Measurements from ENCODE around the gene ITGB2.

Gene ITGB2

DNA sequence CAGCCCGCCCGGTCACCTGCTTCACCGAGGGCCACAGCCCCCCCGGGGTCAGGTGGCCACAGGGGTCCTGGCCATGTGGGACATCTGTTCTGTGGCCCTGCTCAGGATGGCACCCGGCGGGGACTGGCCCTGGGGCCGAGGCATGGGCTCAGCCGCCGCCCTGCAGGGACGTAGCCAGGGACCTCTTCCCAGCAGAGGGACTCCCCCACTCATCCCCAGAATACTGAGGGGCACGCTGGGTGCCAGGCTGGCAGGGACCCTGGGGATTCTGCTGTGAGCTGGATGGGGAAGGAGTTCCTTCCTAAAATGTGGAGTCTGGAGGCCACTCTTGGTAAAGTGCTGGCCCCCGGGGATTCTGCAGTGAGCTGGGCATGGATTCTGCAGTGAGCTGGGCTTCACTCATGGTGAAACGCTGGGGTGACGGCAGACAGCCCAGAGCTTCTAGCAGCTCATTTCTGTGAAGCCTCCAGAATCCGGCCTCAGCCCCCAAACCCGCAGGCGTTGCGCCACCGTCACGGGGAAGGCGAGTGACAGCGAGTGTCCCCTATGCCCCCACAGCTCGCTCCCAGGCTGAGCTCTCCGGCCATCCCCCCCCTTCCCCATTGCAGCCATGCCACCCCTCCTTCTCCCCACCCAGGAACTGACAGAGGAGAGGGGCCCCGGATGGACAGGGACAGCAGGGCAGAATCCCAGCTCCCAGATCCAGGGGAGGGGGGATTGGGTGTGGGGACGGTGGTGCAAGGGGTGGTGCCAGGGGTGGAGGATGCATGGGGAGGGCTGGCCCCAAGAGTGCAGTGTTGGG, 1.4 kb downstream of the ITGB2 start:
- no peak overlapping the region for H3K27ac ChIP-seq (ENCODE audit: low read length)
- no peak for TF ChIP-seq EZH2phosphoT487 (IDR thresholded peaks at IDR 0.05; ENCODE audit: low read depth)
- TF ChIP-seq, protein P1, sequence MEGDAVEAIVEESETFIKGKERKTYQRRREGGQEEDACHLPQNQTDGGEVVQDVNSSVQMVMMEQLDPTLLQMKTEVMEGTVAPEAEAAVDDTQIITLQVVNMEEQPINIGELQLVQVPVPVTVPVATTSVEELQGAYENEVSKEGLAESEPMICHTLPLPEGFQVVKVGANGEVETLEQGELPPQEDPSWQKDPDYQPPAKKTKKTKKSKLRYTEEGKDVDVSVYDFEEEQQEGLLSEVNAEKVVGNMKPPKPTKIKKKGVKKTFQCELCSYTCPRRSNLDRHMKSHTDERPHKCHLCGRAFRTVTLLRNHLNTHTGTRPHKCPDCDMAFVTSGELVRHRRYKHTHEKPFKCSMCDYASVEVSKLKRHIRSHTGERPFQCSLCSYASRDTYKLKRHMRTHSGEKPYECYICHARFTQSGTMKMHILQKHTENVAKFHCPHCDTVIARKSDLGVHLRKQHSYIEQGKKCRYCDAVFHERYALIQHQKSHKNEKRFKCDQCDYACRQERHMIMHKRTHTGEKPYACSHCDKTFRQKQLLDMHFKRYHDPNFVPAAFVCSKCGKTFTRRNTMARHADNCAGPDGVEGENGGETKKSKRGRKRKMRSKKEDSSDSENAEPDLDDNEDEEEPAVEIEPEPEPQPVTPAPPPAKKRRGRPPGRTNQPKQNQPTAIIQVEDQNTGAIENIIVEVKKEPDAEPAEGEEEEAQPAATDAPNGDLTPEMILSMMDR (IDR thresholded peaks at IDR 0.05; ENCODE audit: low read depth, low read length), result no peak
- H3K9ac ChIP-seq (ENCODE audit: low read length), result peak overlapping the region; percentile 73; the same call in 1 of the 2 replicates
- H3K9me3 ChIP-seq (ENCODE audit: insufficient read depth, low read length), result 0 out of 2 replicates have a peak, but pooled peaks cover 4% of the 10 kb centered on the region
- H2AFZ ChIP-seq (ENCODE audit: low read depth, low read length), result no peak overlapping the region
- H3K27me3 ChIP-seq (ENCODE audit: low read depth, low read length), result peaks cover 4% of the 10 kb centered on the region; the same call in 1 of the 2 replicates
- peaks cover 6% of the 10 kb centered on the region; the same call in 1 of the 2 replicates for H3K79me2 ChIP-seq (ENCODE audit: low read length)
- no peaks in the 10 kb centered on the region for H3K4me1 ChIP-seq (ENCODE audit: low read length)
- no peaks in the 10 kb centered on the region for H3K36me3 ChIP-seq (replicated peaks; ENCODE audit: low read depth, low read length)
- peak overlapping the region; percentile 90; the same call in 1 of the 2 replicates for H3K4me3 ChIP-seq (ENCODE audit: low read length)
- H3K4me2 ChIP-seq (ENCODE audit: low read length), result peak overlapping the region; percentile 81
- no peaks in the 10 kb centered on the region for H4K20me1 ChIP-seq (ENCODE audit: insufficient read depth, low read length)

DNA sequence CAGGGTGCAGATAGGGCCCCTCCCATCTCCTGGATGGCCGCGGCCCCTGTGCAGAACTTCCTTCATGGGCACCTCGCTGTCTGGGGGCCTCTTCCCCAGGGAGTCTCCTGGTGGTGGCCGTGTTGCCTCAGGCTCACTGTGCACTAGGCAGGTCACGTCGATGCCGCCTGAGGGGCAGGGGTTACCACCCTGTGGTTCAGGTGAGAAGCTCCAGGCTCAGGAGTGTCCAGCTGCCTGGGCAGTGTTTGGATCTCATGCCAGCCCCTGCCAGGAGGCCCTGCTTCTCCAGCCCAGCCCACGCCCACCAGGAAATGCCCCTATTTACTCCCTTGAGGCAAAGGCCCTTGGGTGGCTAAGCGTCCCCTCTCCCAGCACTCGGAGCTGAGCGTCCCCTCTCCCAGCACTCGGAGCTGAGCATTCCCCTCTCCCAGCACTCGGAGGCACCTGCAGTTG, 2.1 kb downstream of the ITGB2 start:
- H4K20me1 ChIP-seq (ENCODE audit: insufficient read depth, low read length), result no peaks in the 10 kb centered on the region
- H3K27me3 ChIP-seq (ENCODE audit: low read depth, low read length), result peaks cover under 1% of the 10 kb centered on the region; the same call in 1 of the 2 replicates
- no peak overlapping the region for H3K27ac ChIP-seq (ENCODE audit: low read length)
- H3K4me3 ChIP-seq (ENCODE audit: low read length), result no peak overlapping the region
- H3K4me2 ChIP-seq (ENCODE audit: low read length), result no peak overlapping the region
- no peaks in the 10 kb centered on the region for H3K4me1 ChIP-seq (ENCODE audit: low read length)
- H3K9ac ChIP-seq (ENCODE audit: low read length), result no peak overlapping the region
- TF ChIP-seq, protein P1 (IDR thresholded peaks at IDR 0.05; ENCODE audit: low read depth, low read length), result no peak
- no peak overlapping the region for H2AFZ ChIP-seq (ENCODE audit: low read depth, low read length)
- H3K36me3 ChIP-seq (replicated peaks; ENCODE audit: low read depth, low read length), result no peaks in the 10 kb centered on the region
- H3K9me3 ChIP-seq (ENCODE audit: insufficient read depth, low read length), result 0 out of 2 replicates have a peak, but pooled peaks cover 1% of the 10 kb centered on the region
- H3K79me2 ChIP-seq (ENCODE audit: low read length), result peaks cover 6% of the 10 kb centered on the region; the same call in 1 of the 2 replicates

DNA sequence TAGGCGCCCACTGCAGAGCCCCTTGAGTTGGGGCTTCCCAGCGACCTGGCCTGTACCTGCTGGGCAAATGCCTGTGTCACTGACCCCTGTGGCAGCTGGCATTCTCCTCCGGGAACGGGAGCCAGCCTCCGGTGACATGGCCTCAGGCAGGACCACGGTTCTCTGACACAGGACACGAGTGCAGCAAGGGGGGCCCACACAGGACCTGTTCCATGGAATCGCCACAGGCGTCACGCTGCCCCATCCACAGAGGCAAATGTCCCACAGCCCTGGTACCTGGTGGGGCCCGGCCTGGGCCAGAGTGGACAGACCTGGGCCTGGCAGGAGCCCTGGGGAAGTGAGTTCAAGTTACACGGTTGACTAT, 2.6 kb downstream of the ITGB2 start:
- Histone ChIP-seq H3K79me2 (ENCODE audit: low read length) (peaks cover 6% of the 10 kb centered on the region; the same call in 1 of the 2 replicates), H3K27ac (ENCODE audit: low read length) (no peak overlapping the region), H3K4me3 (ENCODE audit: low read length) (no peak overlapping the region), H3K27me3 (ENCODE audit: low read depth, low read length) (no peaks in the 10 kb centered on the region), H4K20me1 (ENCODE audit: insufficient read depth, low read length) (no peaks in the 10 kb centered on the region), H3K4me2 (ENCODE audit: low read length) (no peak overlapping the region), H2AFZ (ENCODE audit: low read depth, low read length) (no peak overlapping the region), H3K4me1 (ENCODE audit: low read length) (no peaks in the 10 kb centered on the region), H3K9me3 (ENCODE audit: insufficient read depth, low read length) (no peaks in the 10 kb centered on the region), H3K36me3 (replicated peaks; ENCODE audit: low read depth, low read length) (no peaks in the 10 kb centered on the region), H3K9ac (ENCODE audit: low read length) (no peak overlapping the region)
- TF ChIP-seq, protein P1 (IDR thresholded peaks at IDR 0.05; ENCODE audit: low read depth, low read length), result no peak
- TF ChIP-seq EZH2phosphoT487 (IDR thresholded peaks at IDR 0.05; ENCODE audit: low read depth), result no peak

DNA sequence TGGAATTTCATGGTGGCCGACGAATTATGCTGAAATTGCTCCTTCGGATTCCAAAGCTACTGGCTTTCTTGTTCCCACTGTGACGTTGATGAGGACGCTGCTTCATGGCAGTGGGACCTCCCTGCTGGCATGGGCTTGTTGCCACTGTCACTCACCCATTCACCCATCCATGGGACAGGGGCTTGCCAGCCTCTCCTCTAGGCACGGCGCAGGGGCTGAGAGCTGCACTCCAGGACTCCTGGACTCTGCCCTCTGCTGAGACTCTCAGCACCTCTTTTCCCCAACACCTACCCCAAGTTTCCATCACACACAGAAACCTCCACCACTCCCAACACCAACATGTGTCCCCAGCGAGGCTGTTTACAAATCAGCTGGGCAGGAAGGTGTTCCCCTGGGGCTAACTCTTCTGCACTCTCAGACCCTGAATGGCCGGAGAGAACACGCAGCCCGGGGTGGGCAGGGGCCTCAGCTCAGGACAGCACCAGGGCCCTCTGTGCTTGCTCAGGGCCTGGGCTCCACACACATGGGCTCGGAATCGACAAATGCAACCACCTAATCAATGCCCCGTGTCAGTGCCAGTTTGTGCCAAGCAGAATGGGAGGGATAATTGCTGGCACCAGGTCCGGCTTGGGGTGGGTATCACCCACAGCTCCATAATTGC, 3.1 kb downstream of the ITGB2 start:
- Histone ChIP-seq H3K36me3 (replicated peaks; ENCODE audit: low read depth, low read length) (no peaks in the 10 kb centered on the region), H3K4me2 (ENCODE audit: low read length) (no peak overlapping the region), H4K20me1 (ENCODE audit: insufficient read depth, low read length) (no peaks in the 10 kb centered on the region), H3K9ac (ENCODE audit: low read length) (no peak overlapping the region), H3K27me3 (ENCODE audit: low read depth, low read length) (no peaks in the 10 kb centered on the region), H3K4me3 (ENCODE audit: low read length) (no peak overlapping the region), H3K9me3 (ENCODE audit: insufficient read depth, low read length) (no peaks in the 10 kb centered on the region), H3K27ac (ENCODE audit: low read length) (no peak overlapping the region), H3K79me2 (ENCODE audit: low read length) (peaks cover 6% of the 10 kb centered on the region; the same call in 1 of the 2 replicates), H3K4me1 (ENCODE audit: low read length) (no peaks in the 10 kb centered on the region), H2AFZ (ENCODE audit: low read depth, low read length) (no peak overlapping the region)
- no peak for TF ChIP-seq EZH2phosphoT487 (IDR thresholded peaks at IDR 0.05; ENCODE audit: low read depth)
- TF ChIP-seq, protein P1 (IDR thresholded peaks at IDR 0.05; ENCODE audit: low read depth, low read length), result no peak

Measured in OCI-LY3 (cell line).